ENCODE results near the gene STARD6. TPM values are rescaled to one million over a fixed set of nuclear protein-coding genes. Genes with fewer than 3 reads are reported as not detected.
"Not testable (repeated sequence)": the region's sequence is repeated elsewhere in the genome, so short reads cannot be mapped to it uniquely, and the experiment has no call there.

Gene STARD6
- total RNA-seq, 2 donors from 2014 or later, result not detected

DNA sequence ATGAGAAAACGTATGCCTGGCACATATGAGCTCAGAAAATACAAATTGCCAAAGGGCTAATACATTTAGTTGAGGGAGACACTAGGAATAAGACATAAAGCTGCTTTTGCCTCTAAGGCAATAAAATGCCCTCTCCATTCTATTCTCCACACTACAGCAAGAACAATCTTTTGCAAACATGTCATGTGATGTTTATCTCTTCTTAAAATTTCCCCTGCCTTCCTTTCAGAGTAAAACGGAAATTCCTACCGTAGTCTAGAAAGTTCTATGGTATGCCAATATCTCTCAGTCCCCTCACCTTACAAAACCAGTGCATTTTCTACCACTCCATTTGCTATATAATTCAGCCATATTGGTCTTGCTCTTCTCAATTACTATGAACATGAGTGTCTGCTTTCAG is 33.2 kb upstream of the STARD6 start:
- TF ChIP-seq, protein P1, sequence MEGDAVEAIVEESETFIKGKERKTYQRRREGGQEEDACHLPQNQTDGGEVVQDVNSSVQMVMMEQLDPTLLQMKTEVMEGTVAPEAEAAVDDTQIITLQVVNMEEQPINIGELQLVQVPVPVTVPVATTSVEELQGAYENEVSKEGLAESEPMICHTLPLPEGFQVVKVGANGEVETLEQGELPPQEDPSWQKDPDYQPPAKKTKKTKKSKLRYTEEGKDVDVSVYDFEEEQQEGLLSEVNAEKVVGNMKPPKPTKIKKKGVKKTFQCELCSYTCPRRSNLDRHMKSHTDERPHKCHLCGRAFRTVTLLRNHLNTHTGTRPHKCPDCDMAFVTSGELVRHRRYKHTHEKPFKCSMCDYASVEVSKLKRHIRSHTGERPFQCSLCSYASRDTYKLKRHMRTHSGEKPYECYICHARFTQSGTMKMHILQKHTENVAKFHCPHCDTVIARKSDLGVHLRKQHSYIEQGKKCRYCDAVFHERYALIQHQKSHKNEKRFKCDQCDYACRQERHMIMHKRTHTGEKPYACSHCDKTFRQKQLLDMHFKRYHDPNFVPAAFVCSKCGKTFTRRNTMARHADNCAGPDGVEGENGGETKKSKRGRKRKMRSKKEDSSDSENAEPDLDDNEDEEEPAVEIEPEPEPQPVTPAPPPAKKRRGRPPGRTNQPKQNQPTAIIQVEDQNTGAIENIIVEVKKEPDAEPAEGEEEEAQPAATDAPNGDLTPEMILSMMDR (IDR thresholded peaks at IDR 0.05), result no peak

DNA sequence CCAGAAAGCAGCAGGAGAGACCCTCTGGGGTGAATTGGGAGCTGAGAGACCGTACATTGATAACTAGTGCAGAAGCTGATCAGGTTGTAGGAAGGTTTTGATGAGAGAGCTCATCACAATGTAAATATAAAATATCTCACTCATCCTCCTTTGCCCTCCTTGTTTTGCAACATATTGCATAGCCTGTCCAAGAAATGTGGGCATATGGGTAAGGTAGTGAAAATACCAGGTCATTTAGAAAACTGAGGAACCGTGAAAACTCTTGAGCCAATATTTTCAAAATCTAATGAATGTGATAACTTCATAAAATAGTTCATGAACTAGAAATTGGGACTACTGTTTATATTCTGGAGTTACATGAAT is 31.5 kb upstream of the STARD6 start:
- Histone ChIP-seq H3K27ac (no peak overlapping the region), H3K9me3 (no peaks in the 10 kb centered on the region), H3K36me3 (no peaks in the 10 kb centered on the region), H3K27me3 (no peaks in the 10 kb centered on the region), H3K4me1 (no peaks in the 10 kb centered on the region), H3K4me3 (no peak overlapping the region)
- TF ChIP-seq, protein P1 (IDR thresholded peaks at IDR 0.05), result no peak
- DNase-seq (ENCODE audit: low spot score), result no peak

More for the DNA sequence above, 33.2 kb upstream of the STARD6 start:
- Histone ChIP-seq H3K36me3 (no peaks in the 10 kb centered on the region), H3K27me3 (no peaks in the 10 kb centered on the region), H3K4me3 (no peak overlapping the region), H3K4me1 (no peaks in the 10 kb centered on the region), H3K27ac (no peak overlapping the region), H3K9me3 (no peaks in the 10 kb centered on the region)
- no peak for DNase-seq (ENCODE audit: low spot score)

DNA sequence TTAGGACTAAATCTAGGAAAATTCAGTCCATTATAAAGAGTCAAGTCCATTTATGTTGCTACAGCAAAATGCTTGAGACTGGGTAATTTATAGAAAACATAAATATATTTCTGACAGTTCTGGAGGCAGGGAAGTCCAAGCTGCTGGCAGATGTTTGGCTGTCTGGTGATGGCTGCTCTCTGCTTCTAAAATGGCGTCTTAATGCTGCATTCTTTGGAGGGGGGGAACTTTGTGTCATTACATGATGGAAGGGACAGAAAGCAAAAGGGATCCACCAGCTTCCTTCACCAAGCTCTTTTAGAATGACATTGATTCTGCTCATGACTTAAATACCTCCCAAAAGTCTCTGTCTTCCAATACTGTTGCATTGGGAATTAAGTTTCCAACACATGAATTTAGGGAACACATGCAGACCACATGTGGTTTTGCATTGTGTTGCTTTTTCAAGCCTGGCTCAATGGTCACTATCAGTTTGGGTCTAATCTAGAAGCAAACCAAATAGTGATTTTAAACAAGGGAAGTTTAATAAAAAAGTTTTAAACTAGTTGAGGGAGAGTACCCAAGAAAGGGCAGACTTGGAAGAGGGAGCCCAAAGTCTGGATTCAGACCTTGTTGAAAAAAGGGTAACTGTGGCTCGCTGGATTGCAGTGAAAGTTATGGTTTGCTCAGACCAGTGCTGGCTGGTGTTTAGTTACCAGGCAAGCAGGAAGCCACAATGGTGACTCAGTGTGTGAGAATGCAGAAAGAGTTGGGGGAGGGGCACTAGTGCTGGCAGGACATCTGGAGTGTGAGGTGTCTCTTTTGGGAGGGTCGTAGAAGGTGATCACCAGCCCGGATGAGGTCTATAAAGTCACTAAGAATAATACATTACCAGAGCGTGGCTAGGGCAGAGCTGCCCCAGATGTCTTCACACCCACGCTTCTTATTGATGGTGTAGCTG is 30.8 kb upstream of the STARD6 start:
- TF ChIP-seq, protein P1 (IDR thresholded peaks at IDR 0.05), result no peak
- no peaks in the 10 kb centered on the region for H3K36me3 ChIP-seq
- DNase-seq (ENCODE audit: low spot score), result no peak
- no peaks in the 10 kb centered on the region for H3K27me3 ChIP-seq
- no peaks in the 10 kb centered on the region for H3K4me1 ChIP-seq
- H3K9me3 ChIP-seq, result no peaks in the 10 kb centered on the region
- no peak overlapping the region for H3K27ac ChIP-seq
- H3K4me3 ChIP-seq, result no peak overlapping the region

DNA sequence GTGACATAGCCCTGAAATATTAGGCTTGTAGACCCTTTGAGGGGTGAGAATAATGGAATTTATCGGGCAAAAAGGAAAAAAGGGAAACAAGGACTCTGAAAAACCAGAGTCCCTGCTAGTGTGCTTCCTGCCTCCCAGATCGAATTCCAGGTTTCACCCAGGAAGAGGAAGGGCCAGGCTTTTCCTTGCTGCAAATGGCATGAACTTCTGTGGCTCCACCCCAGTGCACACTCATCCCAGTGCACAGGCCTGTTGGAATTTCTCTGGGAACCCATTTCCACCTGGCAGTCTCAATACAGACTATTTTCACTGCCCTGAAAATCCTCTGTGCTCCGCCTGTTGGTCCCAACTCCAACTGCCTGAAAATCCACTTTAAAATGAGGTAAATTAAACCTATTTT is 30.0 kb upstream of the STARD6 start:
- H3K9me3 ChIP-seq, result no peaks in the 10 kb centered on the region
- no peaks in the 10 kb centered on the region for H3K36me3 ChIP-seq
- no peak overlapping the region for H3K4me3 ChIP-seq
- TF ChIP-seq, protein P1 (IDR thresholded peaks at IDR 0.05), result no peak
- no peak overlapping the region for H3K27ac ChIP-seq
- H3K4me1 ChIP-seq, result no peaks in the 10 kb centered on the region
- H3K27me3 ChIP-seq, result no peaks in the 10 kb centered on the region
- no peak for DNase-seq (ENCODE audit: low spot score)

DNA sequence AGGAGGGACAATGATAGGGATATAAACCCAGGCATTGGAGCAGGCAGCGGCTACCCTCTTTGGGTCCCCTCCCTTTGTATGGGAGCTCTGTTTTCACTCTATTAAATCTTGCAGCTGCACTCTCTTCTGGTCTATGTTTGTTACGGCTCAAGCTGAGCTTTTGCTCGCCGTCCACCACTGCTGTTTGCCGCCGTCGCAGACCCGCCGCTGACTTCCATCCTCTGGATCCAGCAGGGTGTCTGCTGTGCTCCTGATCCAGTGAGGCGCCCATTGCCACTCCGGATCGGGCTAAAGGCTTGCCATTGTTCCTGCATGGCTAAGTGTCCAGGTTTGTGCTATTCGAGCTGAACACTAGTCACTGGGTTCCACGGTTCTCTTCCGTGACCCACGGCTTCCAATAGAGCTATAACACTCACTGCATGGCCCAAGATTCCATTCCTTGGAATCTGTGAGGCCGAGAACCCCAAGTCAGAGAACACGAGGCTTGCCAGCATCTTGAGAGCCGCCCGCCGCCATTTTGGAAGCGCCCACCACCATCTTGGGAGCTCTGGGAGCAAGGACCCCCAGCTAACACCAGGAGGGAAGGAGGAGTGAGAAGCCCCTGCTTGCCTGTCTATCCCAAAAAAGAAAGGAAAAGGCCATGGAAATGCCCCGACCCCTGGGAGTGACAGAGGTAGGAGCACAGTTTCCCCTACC is 29.3 kb upstream of the STARD6 start:
- H3K36me3 ChIP-seq; DNase-seq (ENCODE audit: low spot score); H3K27ac ChIP-seq; H3K9me3 ChIP-seq; H3K27me3 ChIP-seq; H3K4me1 ChIP-seq; H3K4me3 ChIP-seq: not testable (repeated sequence)

DNA sequence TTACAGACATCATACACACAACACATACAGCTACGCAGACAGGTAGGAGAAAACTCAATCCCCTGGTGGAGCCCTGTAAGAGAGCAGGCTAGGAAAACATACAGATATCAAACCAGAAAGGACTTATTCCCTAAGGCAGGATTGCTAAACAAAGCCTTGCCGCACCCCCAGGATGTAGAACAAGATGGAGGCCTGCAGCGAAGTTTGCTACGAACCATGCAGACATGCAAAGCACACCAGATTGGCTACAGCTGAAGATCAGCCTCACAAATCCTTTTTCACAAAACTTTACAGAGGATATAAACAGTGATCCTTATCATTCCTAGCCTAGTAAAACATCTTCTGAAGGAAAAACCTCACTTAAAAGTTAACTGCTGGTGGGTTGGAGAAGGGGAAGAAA is 28.4 kb upstream of the STARD6 start:
- Histone ChIP-seq H3K27me3 (no peaks in the 10 kb centered on the region), H3K4me3 (no peak overlapping the region), H3K36me3 (no peaks in the 10 kb centered on the region), H3K4me1 (no peaks in the 10 kb centered on the region), H3K27ac (no peak overlapping the region), H3K9me3 (no peaks in the 10 kb centered on the region)
- TF ChIP-seq, protein P1 (IDR thresholded peaks at IDR 0.05), result no peak
- DNase-seq (ENCODE audit: low spot score), result no peak
